ENCODE results near the gene JMJD4.

GRCh38 chr1:227729881-227730629 is 5.0 kb downstream of the JMJD4 start:
- TF ChIP-seq CTCF (conservative IDR thresholded peaks at IDR 0.05 in 1 of 2, IDR thresholded peaks at IDR 0.05 in 1 of 2; ENCODE audit: extremely low read depth in 1 of 2, insufficient read depth in 1 of 2, low read depth in 1 of 2, low read length in 2 of 2), result peak; percentile 72 to 80
- TF ChIP-seq EZH2 (IDR thresholded peaks at IDR 0.05; ENCODE audit: borderline replicate concordance, low read length), result no peak

All from mammary epithelial cell (primary cell).